Right lobe of liver (tissue), 4 donors: ENCODE measurements around the gene CDH6.

ENCODE experiments used
- CTCF ChIP-seq, 4 donors: fragments of 200-600 bp in 3 of 4; fragments of 450-650 bp in 1 of 4; IDR thresholded peaks; one replicate each; pipeline versions ENCODE4 v1.5.1 to v1.8.0; 2016 to 2022; ENCODE audit warnings: antibody characterized with exemption in 4 of 4, mild to moderate bottlenecking in 2 of 4
- POLR2A ChIP-seq: fragments of 450-650 bp; IDR thresholded peaks from one replicate; pipeline ENCODE4 v1.6.1; 2017; ENCODE audit warnings: antibody characterized with exemption, mild to moderate bottlenecking
- donor health status: DM: no; HTN: no; CAD: no.
- donor health status: DM: no; HTN: no; CAD: no.
- donor health status: DM: no; HTN: yes; CAD: no.

- TF ChIP-seq CTCF (IDR thresholded peaks at IDR 0.05) (no peak), POLR2A (no peak)
These were observed 11.5 kb downstream of the CDH6 start for GRCh38 chr5:31204958-31205357.
